GM19452 (cell line): Measurements from ENCODE around the gene MAPK7.

ENCODE experiments used
- ATAC-seq: cut with Tn5 transposase; IDR thresholded peaks from one replicate; pipeline ENCODE4 v1.9.1; 2021; ENCODE audit not compliant: unreplicated experiment

Gene MAPK7

GRCh38 chr17:19392303-19392702, 14.0 kb downstream of the MAPK7 start:
- ATAC-seq: no peak

DNA sequence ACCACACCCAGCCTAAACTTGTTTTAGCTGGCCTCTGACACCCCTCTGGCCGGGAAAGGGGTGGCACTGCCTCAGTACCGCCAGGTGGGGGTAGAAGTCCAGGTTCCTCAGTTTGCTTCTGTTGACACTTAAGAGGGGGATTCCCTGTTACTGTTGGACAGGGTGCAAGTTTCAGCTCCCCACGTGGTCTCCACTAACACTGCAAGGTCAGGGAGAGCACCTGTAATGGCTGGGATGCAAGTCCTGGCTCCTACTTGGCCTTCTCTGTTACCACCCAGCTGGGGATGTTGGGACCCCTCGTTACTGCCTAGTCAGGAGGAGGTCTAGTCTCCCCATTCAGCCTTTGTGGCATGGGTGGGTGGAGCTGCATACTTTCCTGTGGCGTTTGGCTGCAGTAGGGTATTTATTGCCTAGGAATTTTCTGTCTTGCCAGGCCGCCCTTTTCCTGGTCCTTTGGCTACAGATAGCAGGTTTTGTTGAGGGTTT, 19.3 kb downstream of the MAPK7 start:
- no peak for ATAC-seq

- ATAC-seq: no peak
These were observed 20.2 kb downstream of the MAPK7 start for GRCh38 chr17:19398301-19399181.

DNA sequence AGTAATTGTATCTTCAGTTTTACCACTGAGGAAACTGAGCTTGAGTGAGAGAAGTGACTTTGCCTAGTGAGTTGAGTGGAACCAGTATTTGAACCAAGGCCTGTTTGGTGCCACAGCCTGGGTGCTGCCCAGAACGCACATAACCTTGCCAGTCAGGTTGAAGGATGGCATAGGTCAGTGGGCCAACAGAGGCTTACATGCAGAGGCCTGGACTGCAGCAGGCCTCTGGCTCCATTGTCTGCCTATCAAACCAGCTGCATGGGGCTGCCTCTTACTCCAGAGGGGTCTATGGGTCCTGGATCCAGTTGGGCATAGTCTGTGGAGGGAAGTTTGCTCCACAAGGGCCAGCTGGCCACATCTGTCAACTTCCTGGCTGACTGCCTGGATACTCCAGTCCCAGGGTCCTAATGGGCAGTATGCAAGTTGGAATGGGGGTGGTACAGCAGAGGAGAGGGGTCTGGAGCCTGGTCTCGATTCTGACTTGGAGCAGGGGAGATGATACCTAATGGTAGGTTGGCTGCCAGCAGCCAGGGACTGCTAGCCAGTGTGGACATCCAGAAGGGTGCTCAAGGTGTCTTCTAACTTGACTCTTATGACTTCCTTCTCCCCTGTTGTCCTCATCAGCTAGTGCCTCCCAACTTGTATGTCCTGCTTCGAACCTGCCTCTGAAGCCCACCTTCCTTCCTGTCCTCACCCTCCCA, 21.6 kb downstream of the MAPK7 start:
- no peak for ATAC-seq

- no peak for ATAC-seq
These were observed 23.2 kb downstream of the MAPK7 start for GRCh38 chr17:19401321-19402010.

DNA sequence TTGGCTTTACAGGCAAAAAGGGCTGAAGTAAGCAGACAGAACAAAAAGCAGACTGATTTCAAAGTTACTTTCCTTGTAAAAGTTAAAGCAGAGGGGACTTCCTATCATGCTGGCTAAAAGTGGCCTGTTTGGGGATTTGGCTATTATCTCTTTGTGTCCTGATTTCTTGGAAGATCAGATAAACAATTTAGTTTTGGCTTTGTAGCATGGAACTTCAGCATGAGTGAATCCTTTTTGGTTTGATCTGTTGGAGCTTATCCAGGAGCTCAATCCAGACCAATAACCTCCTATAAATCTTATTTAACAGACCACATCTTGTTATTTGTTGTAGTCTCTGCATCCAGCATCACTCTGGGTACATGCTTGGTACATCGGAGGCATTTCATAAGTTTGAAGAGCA, 23.9 kb downstream of the MAPK7 start:
- no peak for ATAC-seq

DNA sequence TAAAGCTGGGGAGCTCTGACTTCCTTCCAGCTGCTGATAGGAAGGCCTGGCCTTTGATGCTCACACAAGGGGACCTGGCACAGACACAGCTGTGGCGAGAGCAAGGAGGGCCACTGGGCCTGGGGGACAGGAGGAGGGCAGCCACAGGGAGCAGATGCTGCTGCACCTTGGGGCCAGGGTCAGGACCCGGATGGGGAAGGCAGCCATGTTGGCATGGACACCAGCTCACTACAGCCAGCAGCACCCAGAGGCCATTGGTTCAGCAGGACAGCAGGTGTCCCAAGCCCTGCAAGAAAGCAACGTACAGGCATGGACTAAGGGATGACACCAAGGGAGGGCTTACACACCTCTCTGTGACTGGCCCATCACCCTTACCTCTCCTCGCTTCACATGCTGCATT, 24.7 kb downstream of the MAPK7 start:
- no peak for ATAC-seq

DNA sequence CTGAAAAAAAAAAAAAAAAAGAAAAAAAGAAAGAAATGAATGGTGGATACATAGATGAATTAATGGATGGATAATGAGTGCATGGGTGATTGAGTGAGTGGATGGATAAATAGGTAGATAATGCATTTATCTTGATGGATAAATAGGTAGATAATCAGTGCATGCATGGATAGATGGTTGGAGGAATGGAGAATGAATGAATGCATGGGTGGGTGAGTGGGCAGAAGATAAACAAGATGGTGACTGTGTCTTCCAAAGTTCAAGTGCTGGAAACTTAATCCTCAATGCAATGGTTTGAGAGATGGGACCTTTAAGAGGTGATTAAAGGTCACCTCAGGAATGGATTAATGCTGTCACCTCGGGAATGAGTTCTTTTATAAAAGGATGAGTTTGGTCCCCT, 26.0 kb downstream of the MAPK7 start:
- ATAC-seq: no peak

DNA sequence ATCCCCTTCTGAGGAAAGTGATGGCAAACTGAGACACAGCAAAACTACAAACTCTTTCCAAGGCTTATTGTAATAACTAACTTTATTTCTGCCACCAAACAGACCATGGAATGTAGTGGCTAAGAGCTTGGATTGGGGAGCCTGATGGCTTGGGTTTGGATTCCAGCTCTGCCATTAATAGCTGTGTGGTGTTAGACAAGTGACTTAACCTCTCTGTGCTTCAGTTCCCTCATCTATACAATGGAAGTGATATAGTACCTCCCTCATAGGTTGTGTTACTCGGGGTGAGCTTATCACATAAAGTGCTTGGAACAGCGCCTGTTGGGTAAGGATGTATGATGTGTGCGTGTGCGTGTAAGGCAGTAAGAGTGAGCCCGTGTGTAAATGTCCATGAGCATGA, 26.8 kb downstream of the MAPK7 start:
- no peak for ATAC-seq

DNA sequence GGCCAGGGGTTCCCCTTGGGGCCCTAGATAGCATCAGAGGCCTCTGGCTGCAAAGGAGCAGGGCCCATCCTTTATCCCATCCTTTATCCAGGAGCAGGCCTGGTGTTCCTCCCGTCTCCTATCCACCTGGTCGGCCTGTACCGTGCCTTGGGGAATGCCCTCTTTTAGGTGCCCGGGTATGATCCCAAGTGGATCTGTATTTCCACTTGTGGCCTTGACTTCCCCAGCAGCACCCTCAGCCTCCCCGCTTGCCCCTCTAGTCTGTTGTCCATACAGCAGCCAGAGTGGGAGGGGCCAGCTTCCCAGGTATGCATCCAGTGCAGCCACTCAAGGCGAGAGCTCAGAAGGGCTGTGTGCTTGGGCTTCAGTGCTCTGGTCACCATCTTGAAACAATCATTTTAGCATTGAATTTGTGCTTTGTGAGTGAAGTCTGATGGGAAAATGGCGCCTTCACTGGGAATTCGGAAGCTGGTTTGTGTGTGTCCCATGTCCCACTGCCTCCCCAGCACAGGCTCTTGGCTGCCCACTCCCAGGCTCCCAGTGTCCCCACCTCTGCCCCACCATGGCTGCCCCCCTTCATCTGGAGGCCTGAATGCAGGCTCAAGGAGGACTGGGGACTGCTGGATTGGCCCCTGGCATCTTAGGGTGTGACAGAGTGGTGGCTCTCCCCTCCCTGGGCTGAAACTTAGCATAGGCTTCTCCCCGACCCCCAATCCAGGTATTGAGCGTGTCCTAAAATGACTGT, 29.5 kb downstream of the MAPK7 start:
- ATAC-seq: no peak

DNA sequence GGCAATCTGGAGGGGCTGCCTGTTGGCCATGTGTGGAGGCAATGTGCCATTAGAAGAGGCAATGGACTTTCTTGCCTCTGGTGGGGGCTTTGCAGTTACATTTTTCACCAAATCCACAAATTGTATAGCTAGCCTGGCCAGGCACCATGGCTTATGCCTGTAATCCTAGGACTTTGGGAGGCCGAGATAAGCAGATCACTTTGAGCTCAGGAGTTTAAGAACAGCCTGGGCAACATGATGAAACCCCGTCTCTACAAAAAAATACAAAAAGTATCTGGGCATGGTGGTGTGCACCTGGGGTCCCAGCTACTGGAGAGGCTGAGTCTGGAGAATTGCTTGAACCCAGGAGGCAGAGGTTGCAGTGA, 30.0 kb downstream of the MAPK7 start:
- ATAC-seq: no peak

- no peak for ATAC-seq
These were observed 30.8 kb downstream of the MAPK7 start for GRCh38 chr17:19409066-19409465.

DNA sequence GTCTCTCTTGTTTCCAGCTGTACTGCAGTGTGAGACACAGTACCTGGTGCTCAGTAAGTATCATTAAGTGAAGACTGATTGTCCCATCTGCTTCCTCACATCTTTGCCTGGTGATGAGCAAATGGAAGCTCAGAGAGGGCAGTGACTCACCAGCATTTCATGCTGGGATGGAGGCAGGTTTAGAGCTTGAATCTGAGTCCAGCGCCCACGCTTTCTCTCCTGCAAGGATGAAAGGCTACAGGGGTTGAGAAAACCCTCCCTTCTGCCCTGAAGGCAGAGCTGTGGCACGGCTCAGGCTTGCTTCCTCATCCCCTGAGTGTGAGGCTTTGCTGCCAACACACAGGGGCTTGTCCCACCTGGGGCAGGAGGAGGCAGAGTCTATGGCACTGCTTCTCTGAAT, 31.2 kb downstream of the MAPK7 start:
- ATAC-seq: no peak

DNA sequence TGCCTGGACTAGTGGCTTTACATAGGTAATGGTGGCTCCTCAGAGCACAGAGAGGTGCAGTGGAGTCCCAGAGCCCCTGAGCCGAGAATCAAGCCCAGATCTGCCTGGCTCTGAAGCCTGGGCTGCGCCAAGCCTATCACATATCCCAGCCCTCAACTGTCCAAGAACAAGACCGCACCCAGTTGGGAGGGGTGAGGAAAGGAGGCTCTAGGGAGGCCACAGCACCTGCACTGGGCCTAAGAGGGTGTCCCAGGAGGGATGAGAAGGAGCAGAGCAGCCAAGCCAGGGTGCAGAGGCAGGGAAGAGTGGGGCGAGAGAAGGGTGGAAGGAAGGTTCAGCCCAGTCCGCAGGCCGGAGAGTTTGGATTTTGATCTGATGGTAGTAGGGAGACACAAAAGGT, 31.8 kb downstream of the MAPK7 start:
- no peak for ATAC-seq

DNA sequence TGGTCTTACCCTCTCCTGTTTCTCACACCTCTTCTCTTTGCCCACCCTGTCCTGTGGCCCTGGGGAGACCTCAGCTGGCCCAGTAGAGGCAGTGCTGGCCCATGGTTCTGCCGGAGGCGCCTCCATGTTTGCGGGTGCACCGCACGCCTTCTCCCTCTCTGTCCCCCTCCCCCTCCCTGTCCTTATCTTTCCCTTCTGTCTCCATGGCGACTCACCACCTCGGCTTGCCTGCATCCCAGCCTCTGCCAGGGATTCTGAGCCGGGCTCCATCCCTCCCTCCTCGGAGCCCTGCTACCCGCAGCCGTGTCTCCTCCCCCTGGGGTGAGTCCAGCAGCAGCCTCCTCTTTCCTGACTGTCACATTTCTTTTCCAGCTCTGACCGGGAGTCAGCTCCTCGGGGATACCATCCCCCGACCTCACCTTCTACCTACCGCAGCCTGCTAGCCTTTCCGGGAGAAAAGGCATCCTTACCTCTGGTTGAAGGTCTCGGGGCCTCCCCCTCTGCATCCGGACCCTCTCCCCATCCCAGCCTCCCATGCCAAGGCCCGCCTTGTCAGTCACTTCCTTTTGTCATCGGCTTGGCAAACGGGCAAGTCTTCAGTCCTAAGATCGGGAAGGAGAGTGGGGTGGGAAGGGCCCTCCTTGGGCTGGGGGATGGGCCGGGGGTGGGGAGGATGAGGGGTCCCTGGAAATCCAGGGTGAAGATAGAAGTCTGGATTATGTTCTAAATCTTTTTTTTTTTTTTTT, 32.8 kb downstream of the MAPK7 start, which contains the start of gene RNF112:
TSS of gene RNF112 (plus strand) at position 358 of the 746 bp plus-strand sequence. CDS start at position 535, 177 bp downstream.
- no peak for ATAC-seq

DNA sequence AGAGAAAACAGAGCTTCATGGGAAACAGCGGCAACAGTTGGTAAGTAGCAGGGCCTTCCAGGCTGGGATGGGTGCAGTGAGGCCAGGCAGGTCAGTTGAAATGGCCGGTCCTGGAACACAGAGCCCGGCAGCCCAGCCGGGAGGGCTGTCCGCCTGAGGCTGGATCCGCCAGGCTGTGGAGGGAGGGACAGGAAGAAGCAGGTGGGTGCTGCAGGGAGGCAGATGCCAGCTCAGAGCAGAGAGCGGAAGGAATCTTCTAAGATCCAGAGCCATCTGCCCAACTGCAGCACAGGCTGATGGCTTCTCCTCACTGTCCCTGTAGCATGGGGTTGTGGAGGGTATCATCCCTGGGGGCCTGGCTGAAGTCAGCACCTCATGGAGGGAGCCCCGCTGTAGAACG, 33.3 kb downstream of the MAPK7 start:
- no peak for ATAC-seq

GRCh38 chr17:19412510-19412909, 34.2 kb downstream of the MAPK7 start:
- no peak for ATAC-seq

GRCh38 chr17:19412984-19413383, 34.7 kb downstream of the MAPK7 start:
- no peak for ATAC-seq

DNA sequence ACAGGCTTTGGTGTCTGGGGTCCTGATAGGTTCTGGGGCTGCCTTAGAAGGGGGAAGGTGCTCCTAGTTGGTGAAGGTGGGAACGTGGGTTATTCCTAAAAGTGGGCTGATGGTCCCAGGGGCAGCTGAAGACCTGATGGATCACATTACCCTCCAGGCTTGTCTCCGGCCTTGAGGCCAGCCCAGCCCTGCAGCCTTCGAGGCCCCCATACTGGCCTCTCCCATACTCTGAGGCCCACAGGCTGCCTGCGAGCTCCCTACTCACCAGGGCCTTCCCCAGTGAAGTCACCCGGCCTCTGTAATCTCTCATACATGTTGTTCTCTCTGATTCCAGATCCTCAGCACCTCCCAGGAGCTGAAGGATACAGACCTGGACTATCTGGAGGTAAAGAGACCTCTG, 35.5 kb downstream of the MAPK7 start:
- ATAC-seq: no peak
